Epithelial cell of proximal tubule (primary cell): ENCODE results near the gene PRKN. TPM values are rescaled to one million over a fixed set of nuclear protein-coding genes. Genes with fewer than 3 reads are reported as not detected.

Experiments
- DNase-seq: peaks from one replicate; pipeline ENCODE4 v3.0.0-alpha.2; 2011; ENCODE audit warnings: low read depth
- H3K4me3 ChIP-seq: 2 replicates; pipeline ENCODE4 v1.5.1; 2011; ENCODE audit warnings: low read depth, mild to moderate bottlenecking, low read length
- CTCF ChIP-seq: conservative IDR thresholded peaks from 2 replicates; pipeline ENCODE4 v1.5.1; 2012; ENCODE audit warnings: low read depth, mild to moderate bottlenecking, low read length
- total RNA-seq: library from RNA; depleted of rRNA; stranded (reverse); fragments of >200 nt; gene quantifications from 2 replicates; pipeline ENCODE4 v1.2.3, GENCODE V29; 2015

Gene PRKN
- total RNA-seq, 1 donor from 2014 or later = 0.58 TPM

- TF ChIP-seq CTCF = no peak
- no peak overlapping the region for H3K4me3 ChIP-seq
Observed at GRCh38 chr6:161817881-161818280, 909.7 kb downstream of the PRKN start.

GRCh38 chr6:161815965-161816364, 911.6 kb downstream of the PRKN start:
- H3K4me3 ChIP-seq = no peak overlapping the region
- DNase-seq = no peak
- TF ChIP-seq CTCF = no peak

More at GRCh38 chr6:161817881-161818280, 909.7 kb downstream of the PRKN start:
- DNase-seq = no peak

- no peak for DNase-seq
- no peak overlapping the region for H3K4me3 ChIP-seq
- TF ChIP-seq CTCF = no peak
Observed at GRCh38 chr6:161813156-161813555, 914.4 kb downstream of the PRKN start.

GRCh38 chr6:161809971-161810370, 917.6 kb downstream of the PRKN start:
- no peak for TF ChIP-seq CTCF
- no peak for DNase-seq
- no peak overlapping the region for H3K4me3 ChIP-seq

- no peak for TF ChIP-seq CTCF
- DNase-seq = no peak
- no peak overlapping the region for H3K4me3 ChIP-seq
Observed at GRCh38 chr6:161804838-161805237, 922.7 kb downstream of the PRKN start.

GRCh38 chr6:161803131-161803530, 924.4 kb downstream of the PRKN start:
- TF ChIP-seq CTCF = no peak

GRCh38 chr6:161802231-161802630, 925.3 kb downstream of the PRKN start:
- H3K4me3 ChIP-seq = no peak overlapping the region
- DNase-seq = no peak
- no peak for TF ChIP-seq CTCF

More at GRCh38 chr6:161803131-161803530, 924.4 kb downstream of the PRKN start:
- H3K4me3 ChIP-seq = no peak overlapping the region
- DNase-seq = no peak
